ENCODE results near the gene KCNJ3.

DNA sequence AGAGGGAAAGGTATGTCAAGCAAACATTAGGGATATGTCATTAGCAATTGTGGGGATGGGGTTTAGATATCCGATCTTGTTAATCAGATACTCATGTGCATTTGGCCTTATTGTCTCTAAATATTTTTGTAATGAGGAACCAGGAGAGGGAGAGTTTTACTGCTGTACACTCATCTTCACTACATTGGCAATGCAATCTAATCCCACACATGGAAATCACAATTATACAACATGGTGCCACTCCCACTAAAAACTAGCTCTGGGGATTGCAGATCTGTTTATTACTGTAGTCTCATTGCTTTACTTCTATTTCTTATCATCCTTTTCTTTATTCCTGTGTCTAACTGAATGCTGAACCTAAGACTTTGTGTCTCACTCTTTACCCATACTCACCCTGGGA, 39.6 kb upstream of the KCNJ3 start:
- TF ChIP-seq CSDC2 (CRISPR knock-in tag; IDR thresholded peaks at IDR 0.05) (no peak), ESRRG (CRISPR knock-in tag; IDR thresholded peaks at IDR 0.05) (no peak), CREB5 (CRISPR knock-in tag; IDR thresholded peaks at IDR 0.05; ENCODE audit: low read depth) (no peak), SNAI2 (CRISPR knock-in tag; IDR thresholded peaks at IDR 0.05) (no peak), TOX (CRISPR knock-in tag; IDR thresholded peaks at IDR 0.05; ENCODE audit: borderline replicate concordance) (no peak), OSR1 (CRISPR knock-in tag; IDR thresholded peaks at IDR 0.05) (no peak), PATZ1 (CRISPR knock-in tag; IDR thresholded peaks at IDR 0.05; ENCODE audit: borderline replicate concordance) (no peak), BACH2 (CRISPR knock-in tag; IDR thresholded peaks at IDR 0.05; ENCODE audit: borderline replicate concordance) (no peak), GLIS3 (CRISPR knock-in tag; IDR thresholded peaks at IDR 0.05) (no peak), TCF4 (CRISPR knock-in tag; IDR thresholded peaks at IDR 0.05; ENCODE audit: borderline replicate concordance) (no peak), ARNTL (CRISPR knock-in tag; IDR thresholded peaks at IDR 0.05; ENCODE audit: borderline replicate concordance, low read depth) (no peak), ZNF8 (CRISPR knock-in tag; IDR thresholded peaks at IDR 0.05) (no peak)
- TF ChIP-seq, protein P1, sequence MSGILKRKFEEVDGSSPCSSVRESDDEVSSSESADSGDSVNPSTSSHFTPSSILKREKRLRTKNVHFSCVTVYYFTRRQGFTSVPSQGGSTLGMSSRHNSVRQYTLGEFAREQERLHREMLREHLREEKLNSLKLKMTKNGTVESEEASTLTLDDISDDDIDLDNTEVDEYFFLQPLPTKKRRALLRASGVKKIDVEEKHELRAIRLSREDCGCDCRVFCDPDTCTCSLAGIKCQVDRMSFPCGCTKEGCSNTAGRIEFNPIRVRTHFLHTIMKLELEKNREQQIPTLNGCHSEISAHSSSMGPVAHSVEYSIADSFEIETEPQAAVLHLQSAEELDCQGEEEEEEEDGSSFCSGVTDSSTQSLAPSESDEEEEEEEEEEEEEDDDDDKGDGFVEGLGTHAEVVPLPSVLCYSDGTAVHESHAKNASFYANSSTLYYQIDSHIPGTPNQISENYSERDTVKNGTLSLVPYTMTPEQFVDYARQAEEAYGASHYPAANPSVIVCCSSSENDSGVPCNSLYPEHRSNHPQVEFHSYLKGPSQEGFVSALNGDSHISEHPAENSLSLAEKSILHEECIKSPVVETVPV (CRISPR knock-in tag; IDR thresholded peaks at IDR 0.05): no peak
